ENCODE results near the gene MAMSTR.

- TF ChIP-seq TARDBP (IDR thresholded peaks at IDR 0.05): no peak
- no peak for TF ChIP-seq HDGF (IDR thresholded peaks at IDR 0.05; ENCODE audit: borderline replicate concordance)
- TF ChIP-seq FOXK2 (IDR thresholded peaks at IDR 0.05): no peak
- TF ChIP-seq PKNOX1 (IDR thresholded peaks at IDR 0.05): no peak
- no peak for TF ChIP-seq SP1 (IDR thresholded peaks at IDR 0.05)
Observed at GRCh38 chr19:48670699-48671445, 48.7 kb downstream of the MAMSTR start.

Data from HEK293T (cell line).